ENCODE data around the gene MFRP.
"Not testable (repeated sequence)": the region's sequence is repeated elsewhere in the genome, so short reads cannot be mapped to it uniquely, and the experiment has no call there.

MFRP gene

DNA sequence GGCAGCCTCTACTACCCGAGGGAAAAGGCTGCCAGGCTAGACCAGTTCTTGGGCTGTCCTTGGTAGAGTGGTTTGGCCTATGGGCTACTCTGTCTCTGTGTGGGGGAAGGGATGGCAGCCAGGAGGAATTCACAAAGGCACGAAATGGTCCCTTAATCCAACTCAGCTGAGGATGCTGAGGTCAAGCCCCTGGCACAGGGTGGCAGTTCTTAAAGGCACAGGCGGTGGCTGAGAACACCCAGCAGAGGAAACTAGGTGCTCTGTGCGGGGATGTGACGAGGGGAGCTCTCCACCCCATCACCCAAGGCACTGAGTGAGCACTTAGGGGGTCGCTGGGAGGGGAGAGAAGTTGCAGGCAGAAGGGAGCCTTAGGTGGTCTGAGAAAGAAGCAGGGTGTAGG lies at the start of gene MFRP:
Gene MFRP, minus strand, starts transcription at position 101 of the 400 bp plus-strand sequence. CDS start 192 bp downstream, outside the sequence.
- DNase-seq: no peak

DNA sequence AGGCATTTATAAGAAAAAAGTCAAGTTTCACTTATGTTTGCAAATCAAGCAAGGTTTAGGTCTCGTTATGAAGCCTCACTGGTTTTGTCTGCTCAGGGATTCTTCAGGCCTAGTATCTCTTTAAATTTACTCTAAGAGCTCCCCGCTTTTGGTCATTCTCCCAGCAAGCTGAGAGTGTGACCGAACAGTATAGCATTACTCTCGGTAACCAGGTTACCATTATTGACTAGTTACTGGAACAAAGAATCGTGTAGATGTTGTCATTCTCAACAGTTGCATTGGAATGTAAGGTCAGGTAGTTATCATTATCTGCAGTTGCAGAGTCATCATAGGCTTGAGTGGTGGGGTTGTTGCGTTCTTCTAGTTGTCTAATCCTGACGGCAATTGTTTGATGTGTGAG lies 44.8 kb upstream of the MFRP start:
- no peak for DNase-seq

DNA sequence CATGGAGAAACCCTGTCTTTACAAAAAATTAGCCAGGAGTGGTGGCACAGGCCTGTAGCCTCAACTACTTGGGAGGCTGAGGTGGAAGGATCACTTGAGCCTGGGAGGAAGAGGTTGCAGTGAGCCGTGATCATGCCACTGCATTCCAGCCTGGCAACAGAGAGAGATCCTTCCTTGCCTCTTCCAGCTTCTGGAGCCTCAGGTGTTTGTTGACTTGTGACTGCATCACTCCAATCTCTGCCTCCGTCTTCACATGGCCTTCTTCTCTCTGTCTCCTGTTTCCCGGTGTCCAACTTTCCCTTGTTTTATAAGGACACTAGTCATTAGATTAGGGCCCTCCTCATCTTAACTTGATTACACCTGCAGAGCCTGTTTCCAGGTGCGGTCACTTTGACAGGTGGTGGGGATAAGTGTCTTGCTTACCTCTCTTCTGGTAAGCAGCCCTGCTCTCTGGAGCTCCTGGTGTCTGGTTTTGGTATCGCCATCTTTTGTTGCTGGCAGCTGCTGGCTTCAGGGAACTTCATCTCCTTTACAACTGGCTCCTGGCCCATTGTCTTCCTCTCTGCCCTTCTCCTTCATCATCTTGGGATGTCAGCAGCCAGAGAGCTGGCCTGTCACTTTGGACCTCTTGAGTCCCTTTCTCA lies 43.2 kb upstream of the MFRP start:
- DNase-seq: peak; percentile 12

DNA sequence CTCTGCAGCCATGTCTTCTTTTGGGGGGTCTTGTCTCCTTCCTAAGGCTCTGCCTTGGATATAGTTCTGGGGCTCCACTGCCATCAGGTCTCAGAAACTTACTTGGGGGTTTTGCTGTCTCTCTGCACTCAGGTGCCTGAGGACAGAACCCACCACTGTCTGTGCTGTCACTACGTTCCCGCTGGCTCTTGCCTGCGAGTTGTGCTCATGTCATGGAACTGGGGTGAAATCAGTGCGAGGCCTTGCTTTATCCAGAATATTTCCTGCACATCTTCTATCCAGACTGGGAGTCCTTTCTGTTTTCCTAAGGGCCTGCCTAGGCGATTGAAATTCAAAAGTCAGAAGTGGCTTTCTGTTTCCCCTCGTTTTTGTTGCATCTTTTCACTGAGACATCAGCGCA lies 41.6 kb upstream of the MFRP start:
- DNase-seq: no peak

DNA sequence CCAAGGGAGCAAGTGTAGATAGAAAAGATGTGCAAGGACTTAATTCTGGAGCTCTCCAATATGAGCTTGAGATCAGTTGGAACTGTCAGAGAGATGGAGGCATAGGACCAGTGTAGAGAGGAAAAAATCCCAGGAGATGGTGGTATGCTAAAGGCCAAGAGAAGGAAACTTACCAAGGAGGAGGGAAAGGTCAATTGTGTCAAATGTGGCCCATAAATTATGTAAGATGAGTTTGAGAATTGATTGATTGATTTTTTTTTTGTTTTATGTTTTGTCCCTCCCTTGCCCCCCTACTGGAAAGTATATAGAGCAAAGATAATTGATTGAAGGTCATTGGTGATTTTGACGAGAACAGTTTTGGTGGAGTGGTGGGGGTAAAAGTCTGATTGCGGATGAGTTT lies 37.8 kb upstream of the MFRP start:
- DNase-seq: no peak

DNA sequence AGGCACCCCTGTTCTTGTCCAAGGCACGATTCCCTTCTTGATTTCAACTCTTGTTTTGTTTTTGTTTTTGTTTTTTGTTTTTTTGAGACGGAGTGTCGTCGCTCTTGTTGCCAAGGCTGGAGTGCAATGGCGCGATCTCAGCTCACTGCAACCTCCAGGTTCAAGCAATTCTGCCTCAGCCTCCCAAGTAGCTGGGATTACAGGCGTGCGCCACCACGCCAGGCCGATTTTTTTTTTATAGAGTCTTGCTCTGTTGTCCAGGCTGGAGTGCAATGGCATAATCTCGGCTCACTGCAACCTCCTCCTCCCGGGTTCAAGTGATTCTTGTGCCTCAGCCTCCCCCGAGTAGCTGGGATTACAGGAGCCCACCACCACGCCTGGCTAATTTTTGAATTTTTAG lies 36.0 kb upstream of the MFRP start:
- not testable (repeated sequence) for DNase-seq

DNA sequence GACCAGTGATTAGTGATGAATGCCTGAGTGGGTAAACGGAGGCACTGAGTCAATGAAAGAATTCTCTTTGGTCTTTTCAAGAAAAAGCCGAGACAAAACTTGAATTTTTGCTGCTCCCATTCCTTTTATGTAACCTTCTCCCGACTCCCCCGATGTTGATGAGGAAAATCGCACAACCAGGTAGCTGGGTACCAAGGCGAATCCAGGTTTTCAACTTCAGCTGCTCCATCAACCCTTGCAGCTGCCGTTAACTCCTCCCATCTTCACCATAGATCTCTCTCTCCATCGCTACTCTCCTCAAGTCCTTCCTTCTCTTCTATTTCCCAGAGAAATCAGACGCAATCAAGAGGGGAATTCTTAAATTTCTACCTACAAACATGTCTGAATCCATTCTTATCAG lies 35.6 kb upstream of the MFRP start:
- no peak for DNase-seq

DNA sequence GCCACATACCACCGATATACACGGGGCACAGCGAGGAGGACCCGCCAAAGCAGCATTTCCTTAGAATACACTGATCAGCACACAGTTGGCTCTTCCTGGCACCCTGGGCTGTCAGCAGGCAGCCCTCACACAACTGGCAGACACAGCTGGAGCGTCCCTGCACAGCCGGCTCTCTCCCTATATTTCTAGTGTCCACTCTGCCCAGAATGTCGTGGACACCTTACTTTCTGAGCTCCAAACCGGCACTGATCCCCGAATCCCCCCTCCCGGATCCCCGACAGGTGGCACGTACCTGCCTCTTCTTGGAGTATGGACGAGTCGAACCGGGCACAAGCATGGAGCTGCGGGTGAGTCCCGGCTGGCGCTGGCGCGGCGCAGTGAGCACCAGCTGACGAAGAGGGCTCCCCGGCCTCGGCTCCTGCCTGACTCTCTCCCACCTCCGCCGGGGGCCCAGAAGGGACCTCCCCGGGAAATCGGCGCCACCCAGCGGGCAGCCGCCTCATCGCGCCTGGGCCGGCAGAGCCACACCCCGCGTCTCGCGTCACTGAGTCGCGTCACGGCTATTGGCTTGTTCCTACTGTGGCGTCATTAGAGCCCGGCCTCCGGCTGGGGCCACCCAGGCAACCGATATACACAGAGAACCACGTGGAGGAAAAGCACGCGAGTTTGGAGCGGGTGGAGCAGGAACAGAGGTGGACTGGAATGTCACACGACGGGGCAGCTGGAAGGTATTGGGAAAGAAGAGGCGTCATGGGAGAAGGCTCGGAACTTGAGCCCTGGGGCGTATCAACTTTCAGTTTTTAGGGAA lies 34.9 kb upstream of the MFRP start, which contains the start of gene USP2:
Gene USP2, minus strand, starts transcription at position 510 of the 808 bp plus-strand sequence. CDS start 8,210 bp downstream, outside the sequence.
- peak; percentile 94 for DNase-seq

DNA sequence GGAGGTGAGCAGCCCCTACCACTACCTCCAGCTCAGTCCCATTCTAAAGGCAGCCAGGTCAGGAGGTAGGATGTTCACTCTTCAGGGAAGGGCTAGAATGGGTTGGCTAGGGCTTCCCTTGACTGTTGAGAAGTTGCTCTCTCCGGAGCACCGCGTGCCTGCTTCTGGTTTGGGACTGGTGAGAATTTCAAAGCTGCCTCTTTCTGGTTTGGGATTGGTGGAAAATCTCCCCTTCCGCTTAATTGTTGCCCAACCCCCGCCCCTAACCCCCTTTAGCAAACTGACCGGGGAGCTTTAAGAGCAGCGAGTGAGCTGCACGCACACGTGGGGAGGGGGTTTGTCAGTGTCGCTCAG lies 34.3 kb upstream of the MFRP start:
- DNase-seq: no peak

DNA sequence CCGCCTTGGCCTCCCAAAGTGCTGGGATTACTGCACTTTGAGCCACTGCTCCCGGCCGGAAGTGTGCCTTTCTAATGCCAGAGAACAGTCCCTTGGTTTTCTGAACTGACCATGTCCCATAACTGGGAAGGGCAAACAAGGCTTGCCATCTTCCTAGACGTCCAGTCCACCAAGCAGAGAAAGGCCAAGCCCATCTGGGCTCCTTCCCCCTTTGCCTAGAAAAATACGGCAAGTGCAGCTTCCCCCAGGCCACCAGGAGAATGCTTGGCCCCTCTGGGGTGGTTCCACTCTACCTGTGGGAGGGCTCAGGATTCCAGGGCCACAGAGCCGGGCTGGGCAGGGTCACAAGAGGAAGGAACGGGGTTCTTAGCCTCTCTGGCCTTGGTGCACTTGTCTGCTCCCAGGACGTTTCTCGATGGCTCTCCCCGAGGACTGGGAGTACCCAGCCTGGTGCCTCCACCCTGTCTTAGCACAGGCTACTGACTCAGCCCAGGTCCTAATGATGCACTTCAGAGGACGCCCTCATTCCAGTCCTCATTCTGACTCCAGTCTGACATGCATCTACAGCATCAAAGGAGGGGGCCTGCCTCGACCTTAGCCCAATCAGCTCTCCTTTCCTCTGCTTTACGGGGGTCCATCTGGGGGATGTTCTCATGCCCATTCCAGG lies 33.8 kb upstream of the MFRP start:
- DNase-seq: no peak

DNA sequence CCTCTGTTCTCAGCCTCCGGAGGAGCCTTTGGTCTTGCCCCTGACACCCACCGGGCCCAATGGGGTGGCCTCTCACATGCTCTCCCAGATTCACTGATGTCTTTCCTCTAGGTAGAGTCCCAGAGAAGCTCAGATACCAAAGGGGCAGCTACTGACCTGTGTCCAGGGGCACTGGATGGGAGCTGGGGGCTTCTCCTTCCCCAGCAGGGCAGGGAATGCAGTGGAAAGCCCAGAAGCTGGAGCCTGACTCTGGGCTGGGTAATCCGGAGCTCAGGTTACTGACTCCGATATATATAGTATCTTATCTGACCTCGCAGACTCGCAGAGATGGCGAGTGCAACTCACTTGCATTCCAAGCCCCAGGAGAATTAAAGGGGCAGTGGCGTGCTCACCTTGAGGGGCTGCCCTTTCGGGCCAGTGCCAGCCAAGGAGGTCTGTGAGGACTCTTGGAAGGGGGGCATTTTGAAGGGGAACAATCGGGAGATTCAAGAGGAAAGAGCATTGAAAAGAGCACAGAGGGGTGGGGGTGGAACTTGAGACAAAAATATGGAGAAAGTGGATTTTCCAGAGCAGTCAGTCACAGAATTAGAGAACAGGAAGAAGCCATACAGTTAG lies 32.5 kb upstream of the MFRP start:
- DNase-seq: no peak

DNA sequence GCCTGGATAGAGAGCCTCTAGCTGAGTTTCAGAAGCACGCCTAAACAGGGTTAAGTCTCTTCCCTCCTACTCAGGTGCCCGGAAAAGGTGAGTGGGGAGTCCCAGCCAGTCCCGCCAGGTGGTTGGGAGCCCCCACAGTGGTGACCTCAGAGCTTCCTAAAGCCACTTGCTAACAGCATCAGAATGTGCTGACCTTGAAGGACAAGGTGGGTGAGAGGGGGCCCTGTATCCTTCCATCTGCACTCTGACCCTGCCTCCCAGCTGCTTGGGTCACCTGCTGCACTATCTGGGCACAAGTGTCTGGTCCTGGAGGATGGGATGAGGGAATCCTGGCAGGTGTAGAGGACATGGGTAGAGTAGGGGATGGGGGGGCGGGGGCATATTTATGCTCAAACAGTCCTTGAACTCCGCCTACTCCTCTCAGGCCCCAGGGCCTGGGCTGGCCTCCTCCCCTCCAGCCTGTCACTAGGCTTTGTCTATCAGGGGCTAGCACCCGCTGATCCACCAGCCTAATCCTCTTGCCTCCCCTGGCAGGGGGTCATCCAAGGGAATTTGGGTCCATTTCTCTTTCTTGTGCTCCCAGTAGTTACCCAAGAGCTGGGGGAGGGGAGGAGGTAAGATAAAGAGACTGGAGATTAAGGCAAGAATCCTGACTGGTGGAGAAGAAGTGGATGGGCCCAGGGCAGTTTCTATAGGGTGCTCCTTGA lies 31.6 kb upstream of the MFRP start:
- DNase-seq: no peak

DNA sequence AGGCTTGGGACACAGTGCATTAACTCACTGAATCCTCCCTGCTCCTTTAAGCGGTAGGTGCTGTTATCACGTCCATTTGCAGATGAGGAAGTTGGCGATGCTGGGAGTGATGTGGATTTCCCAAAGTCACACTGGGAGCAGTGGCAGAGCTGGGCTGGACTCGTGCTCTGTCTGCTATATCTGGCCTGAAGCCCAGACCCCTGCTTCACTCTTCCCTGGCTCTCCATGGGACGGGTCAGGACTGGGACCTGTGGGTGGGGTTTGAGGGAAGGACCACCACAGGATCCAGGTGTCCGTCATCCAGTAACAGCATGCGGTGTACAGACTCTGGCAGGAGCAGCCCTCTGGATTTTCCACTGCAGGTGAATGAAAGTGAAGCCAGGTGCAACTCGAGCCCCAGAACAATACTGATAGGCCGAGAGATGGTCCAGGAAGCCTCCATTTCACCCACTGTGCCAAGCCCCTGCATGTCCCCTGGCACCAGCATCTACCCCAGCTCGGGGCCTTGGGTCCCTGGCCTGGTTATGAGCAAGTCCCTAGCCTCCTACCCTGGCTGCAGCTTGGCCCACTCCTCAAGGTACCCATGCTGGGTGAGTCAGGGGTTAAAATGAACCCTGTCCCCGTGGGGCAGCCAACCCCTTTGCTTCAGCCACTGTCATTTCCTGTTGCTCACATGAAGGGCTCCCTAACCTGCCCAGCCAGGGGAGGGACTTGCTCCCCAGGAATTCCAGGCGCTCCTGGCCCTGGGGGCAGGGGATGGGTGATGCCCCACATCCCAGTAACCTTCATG lies 30.8 kb upstream of the MFRP start:
- no peak for DNase-seq

DNA sequence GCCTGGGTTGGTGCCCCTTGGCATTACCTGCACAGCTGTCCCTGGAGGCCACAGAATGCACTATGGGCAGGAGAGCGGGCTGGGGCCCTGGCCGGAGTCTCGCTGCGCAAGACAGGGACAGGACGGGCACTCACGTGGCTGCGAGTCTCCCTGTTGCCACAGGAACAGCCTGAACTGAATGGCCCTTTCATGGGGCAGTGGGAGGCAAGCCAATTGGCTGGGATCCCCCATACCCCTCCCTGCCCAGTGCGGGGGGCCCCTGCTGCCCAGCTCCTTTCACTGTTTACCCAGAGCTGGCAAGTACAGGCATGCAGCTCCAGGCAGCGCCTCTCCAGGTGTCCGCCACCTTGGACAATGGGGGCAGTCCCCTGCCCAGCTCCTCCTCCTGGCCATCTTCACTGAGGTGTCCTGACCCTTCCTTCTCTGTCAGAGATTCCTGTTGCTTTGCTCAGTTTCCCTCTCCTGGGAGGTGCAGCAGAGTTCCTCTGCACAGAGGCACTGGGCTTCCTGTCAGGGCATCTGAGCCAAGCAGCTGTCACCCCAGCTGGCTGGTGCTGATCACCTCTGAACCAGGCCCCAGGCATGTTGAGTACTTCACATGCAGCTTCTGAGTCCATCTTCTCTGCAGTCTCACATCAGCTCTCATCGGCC lies 29.8 kb upstream of the MFRP start:
- DNase-seq: no peak

DNA sequence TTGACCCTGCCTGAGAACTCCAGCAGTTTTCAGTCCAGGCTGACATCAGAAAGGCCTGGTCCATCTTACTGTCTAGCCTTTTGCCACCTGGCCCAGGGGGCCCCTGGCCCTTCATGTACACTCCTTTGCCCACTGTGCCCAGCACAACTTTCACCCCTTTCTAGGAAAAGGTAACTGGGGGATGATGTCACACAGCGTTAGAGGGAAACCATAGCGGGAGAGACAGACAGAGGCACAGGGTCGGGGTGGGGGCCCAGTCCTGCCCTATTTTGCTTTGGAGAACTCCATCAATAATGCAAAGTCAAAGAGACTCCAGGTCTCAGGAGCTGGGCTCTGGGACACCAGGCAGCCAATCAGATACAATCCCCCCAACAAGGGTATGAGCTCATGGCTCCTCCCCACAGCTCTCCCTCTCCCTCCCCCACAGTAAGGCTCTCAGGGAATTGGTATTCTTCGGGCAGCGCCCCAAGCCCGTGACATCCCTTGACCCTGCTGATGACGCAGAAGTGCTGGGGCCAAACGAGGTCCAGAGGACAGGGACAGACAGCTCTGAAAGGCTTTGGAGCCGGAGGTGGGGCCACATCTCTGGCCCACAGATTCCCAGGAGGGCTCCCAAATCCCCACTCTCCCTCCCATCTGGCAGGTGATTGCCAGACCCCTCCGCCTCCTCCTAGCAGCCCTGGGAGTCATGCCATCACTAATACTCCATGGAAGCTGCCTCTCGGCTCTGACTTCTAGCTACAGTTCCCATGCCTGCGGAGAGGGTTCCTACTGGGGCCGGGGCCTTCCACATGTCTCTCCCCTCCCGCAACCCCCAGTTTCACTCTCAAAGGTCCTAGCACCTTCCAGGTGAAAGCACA lies 29.1 kb upstream of the MFRP start:
- no peak for DNase-seq

DNA sequence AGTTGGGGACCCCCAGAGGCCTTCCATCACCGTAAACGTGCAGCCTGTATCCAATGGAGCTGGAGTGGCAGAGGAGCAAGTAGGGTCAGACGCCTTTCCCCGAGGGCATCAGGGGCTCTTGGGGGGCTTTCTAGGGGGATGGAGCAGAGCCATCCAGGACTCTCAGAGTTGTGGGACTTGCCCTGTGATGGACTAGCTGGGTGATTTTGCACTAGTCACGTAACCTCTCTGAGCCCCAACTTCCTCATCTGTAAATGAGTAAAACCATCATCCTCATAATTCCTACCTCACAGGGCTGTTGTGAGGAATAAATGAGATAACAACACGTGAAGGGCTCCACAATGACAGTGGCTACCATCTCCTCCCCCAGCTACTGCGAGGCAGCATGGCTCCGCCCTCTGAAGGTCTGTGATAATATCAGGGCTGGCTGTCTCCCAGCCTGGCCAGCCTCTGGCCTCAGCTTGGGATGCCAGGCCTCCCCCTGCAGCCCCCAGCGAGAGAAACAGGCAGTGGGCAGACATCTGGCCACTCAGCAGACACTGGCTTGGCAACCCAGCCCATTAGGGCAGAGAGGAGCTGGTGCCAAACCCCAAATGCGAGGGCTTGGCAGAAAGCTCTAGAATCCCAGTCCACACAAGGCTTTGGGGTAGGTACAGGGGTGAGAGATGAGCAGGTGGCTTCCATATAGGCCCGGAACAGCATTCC lies 28.3 kb upstream of the MFRP start:
- no peak for DNase-seq

DNA sequence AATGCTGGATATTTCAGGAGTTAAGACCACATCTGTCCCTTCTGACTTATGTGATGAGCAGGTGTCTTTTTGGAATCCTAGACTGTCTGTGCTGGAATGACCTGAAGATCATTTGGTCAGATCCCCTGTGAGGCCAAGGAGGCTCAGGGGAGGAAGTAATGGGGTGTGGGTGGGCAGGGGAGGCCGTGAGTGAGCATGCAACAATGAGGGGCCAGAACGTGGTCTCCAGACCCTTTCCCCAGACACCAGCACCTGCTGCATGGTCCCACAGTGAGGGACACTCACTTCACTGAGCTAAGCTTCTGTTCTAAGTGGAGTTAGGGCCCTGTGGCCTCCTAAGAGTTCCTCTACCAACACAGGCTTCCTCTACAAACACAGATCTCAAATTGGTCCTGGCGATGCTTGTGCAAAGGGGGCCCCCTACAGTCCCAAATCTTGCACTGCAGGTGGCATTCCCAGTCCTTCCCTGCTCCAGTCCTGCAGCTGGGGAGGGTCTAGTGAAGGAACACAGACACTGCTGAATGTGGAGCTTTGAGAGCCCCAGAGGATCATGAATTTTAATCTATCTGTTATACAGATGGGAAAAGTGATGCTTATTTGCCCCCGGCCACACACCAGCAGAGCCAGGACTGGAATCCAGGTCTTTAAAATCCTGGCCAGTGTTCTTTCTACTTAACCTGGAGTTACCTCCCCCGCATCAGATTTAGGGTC lies 27.6 kb upstream of the MFRP start:
- peak; percentile 54 for DNase-seq

DNA sequence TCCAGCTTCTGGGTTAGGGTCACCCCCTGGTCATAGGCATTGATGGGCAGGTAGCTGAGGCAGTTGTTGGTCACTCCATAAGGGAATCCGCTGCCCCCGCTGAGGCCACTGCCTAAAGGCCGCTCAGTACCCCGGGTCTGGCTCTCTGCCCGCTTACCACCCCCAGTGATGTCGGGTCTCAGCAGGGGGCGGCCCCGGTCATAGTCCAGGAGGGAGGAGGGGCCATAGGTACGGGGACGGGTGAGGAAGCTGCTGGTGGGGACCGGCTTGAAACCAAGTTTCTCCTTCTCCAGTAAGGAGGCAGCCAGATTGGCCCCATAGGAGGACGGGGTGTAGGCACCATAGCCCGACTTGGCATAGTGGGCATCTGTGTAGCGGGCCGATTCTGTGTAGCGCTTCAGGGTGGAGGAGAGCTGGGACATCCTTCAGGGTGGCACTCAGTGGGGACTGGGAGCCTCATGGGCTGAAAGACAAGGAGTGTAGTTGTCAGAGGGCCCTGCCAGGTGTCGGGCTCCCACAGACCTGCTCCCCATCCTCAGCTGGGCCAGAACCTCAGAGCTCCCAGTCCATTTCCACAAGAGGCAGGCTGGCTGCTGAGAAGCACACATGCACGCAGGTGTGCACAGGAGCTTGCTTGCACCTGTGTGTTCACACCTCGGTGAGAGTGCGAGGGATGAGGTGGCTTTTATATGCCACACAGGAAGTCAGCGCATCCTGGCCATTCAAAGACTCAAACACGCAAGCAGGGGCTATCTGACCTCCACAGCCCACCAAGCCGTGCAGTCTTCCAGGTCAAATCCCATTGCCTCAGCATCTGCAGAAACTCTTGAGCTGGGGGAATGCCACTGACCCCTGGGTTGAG lies 26.8 kb upstream of the MFRP start:
- DNase-seq: no peak
